T-helper 2 cell (primary cell): ENCODE measurements around the gene TMEM94.
"Not testable (repeated sequence)": the region's sequence is repeated elsewhere in the genome, so short reads cannot be mapped to it uniquely, and the experiment has no call there.

Experiments
- DNase-seq, 5 experiments: peaks; one replicate each; pipeline versions ENCODE4 v3.0.0 to v3.0.0-alpha.2; 2012 to 2022

The TMEM94 gene

GRCh38 chr17:75477490-75477862, 21.0 kb downstream of the TMEM94 start:
- DNase-seq: not testable (repeated sequence)

GRCh38 chr17:75478508-75478907, 22.1 kb downstream of the TMEM94 start:
- DNase-seq: no peak

- no peak for DNase-seq
Measured at GRCh38 chr17:75480281-75480680, 23.8 kb downstream of the TMEM94 start.

- DNase-seq: no peak
Measured at GRCh38 chr17:75481194-75482068, 25.0 kb downstream of the TMEM94 start.

- DNase-seq: no peak
Measured at GRCh38 chr17:75482098-75482942, 25.9 kb downstream of the TMEM94 start.

- DNase-seq: no peak
Measured at GRCh38 chr17:75485688-75486087, 29.3 kb downstream of the TMEM94 start.

GRCh38 chr17:75486151-75486550, 29.7 kb downstream of the TMEM94 start:
- DNase-seq: no peak

GRCh38 chr17:75486951-75487350, 30.5 kb downstream of the TMEM94 start:
- DNase-seq: no peak

GRCh38 chr17:75487351-75488070, 31.1 kb downstream of the TMEM94 start:
- DNase-seq: peak in 3 of 5 experiments; percentile 18 to 87 (median 52)

GRCh38 chr17:75488693-75489510, 32.5 kb downstream of the TMEM94 start:
- DNase-seq: no peak

GRCh38 chr17:75489511-75489955, 33.1 kb downstream of the TMEM94 start:
- no peak for DNase-seq

GRCh38 chr17:75490173-75490743, 33.8 kb downstream of the TMEM94 start:
- no peak for DNase-seq

- DNase-seq: no peak
Measured at GRCh38 chr17:75490953-75491649, 34.7 kb downstream of the TMEM94 start.

- no peak for DNase-seq
Measured at GRCh38 chr17:75491680-75492079, 35.2 kb downstream of the TMEM94 start.

GRCh38 chr17:75492555-75493168, 36.2 kb downstream of the TMEM94 start:
- no peak for DNase-seq

GRCh38 chr17:75493476-75494129, 37.2 kb downstream of the TMEM94 start:
- no peak for DNase-seq

- DNase-seq: no peak
Measured at GRCh38 chr17:75494326-75494877, 38.0 kb downstream of the TMEM94 start.

- no peak for DNase-seq
Measured at GRCh38 chr17:75496005-75496404, 39.6 kb downstream of the TMEM94 start.

- DNase-seq: no peak
Measured at GRCh38 chr17:75498039-75498725, 41.7 kb downstream of the TMEM94 start.
